Neural crest cell (in vitro differentiated cells): ENCODE results near the gene OSBPL6. TPM values are rescaled to one million over a fixed set of nuclear protein-coding genes. Genes with fewer than 3 reads are reported as not detected.

ENCODE experiments used
- DNase-seq: peaks from one replicate; pipeline ENCODE4 v3.0.0; 2021; ENCODE audit warnings: low read depth, mixed read lengths, low spot score
- H3K27ac Mint-ChIP-seq: one replicate; pipeline ENCODE4 v1.8.0; 2021; ENCODE audit warnings: mild to moderate bottlenecking, mixed read lengths; ENCODE audit not compliant: unreplicated experiment
- H3K27me3 Mint-ChIP-seq: 2 replicates; pipeline ENCODE4 v1.8.0; 2021; ENCODE audit warnings: low read depth, mild to moderate bottlenecking, mixed read lengths
- H3K36me3 Mint-ChIP-seq: 2 replicates; pipeline ENCODE4 v1.8.0; 2021; ENCODE audit warnings: low read depth, mild to moderate bottlenecking, mixed read lengths
- H3K4me1 Mint-ChIP-seq: 2 replicates; pipeline ENCODE4 v1.8.0; 2021; ENCODE audit warnings: mixed read lengths
- H3K4me3 Mint-ChIP-seq: one replicate; pipeline ENCODE4 v1.8.0; 2021; ENCODE audit warnings: mild to moderate bottlenecking, mixed read lengths
- H3K9me3 Mint-ChIP-seq: 2 replicates; pipeline ENCODE4 v1.8.0; 2021; ENCODE audit warnings: mixed read lengths
- CTCF ChIP-seq: fragments of 200-600 bp; sonication (generic); conservative IDR thresholded peaks from 2 replicates; pipeline ENCODE4 v1.5.0; 2021; ENCODE audit warnings: antibody characterized with exemption, mild to moderate bottlenecking
- total RNA-seq: library from RNA; stranded (reverse); gene quantifications from 2 replicates; pipeline ENCODE4 v1.2.1, GENCODE V29; 2021

Gene OSBPL6
- total RNA-seq, 1 donor from 2014 or later, result 10.8 TPM

GRCh38 chr2:178324077-178324476, 129.8 kb downstream of the OSBPL6 start:
- H3K36me3 Mint-ChIP-seq, result no peaks in the 10 kb centered on the region
- no peaks in the 10 kb centered on the region for H3K4me1 Mint-ChIP-seq
- no peak overlapping the region for H3K4me3 Mint-ChIP-seq
- TF ChIP-seq CTCF, result no peak
- H3K9me3 Mint-ChIP-seq, result no peaks in the 10 kb centered on the region
- H3K27me3 Mint-ChIP-seq, result no peaks in the 10 kb centered on the region
- no peak overlapping the region for H3K27ac Mint-ChIP-seq
- DNase-seq, result no peak

GRCh38 chr2:178325268-178325667, 131.0 kb downstream of the OSBPL6 start:
- no peak for TF ChIP-seq CTCF
- no peak for DNase-seq
- H3K27ac Mint-ChIP-seq, result no peak overlapping the region
- no peaks in the 10 kb centered on the region for H3K36me3 Mint-ChIP-seq
- no peaks in the 10 kb centered on the region for H3K9me3 Mint-ChIP-seq
- no peaks in the 10 kb centered on the region for H3K27me3 Mint-ChIP-seq
- peaks cover 1% of the 10 kb centered on the region for H3K4me1 Mint-ChIP-seq
- no peak overlapping the region for H3K4me3 Mint-ChIP-seq

- Mint-ChIP-seq H3K36me3 (no peaks in the 10 kb centered on the region), H3K27me3 (no peaks in the 10 kb centered on the region), H3K9me3 (no peaks in the 10 kb centered on the region), H3K4me3 (no peak overlapping the region), H3K4me1 (peaks cover 7% of the 10 kb centered on the region), H3K27ac (peak overlapping the region; percentile 27)
- no peak for DNase-seq
- no peak for TF ChIP-seq CTCF
Measured at GRCh38 chr2:178327516-178327915, 133.2 kb downstream of the OSBPL6 start.

- Mint-ChIP-seq H3K27ac (no peak overlapping the region), H3K9me3 (no peaks in the 10 kb centered on the region), H3K4me1 (peaks cover 7% of the 10 kb centered on the region), H3K4me3 (no peak overlapping the region), H3K27me3 (no peaks in the 10 kb centered on the region), H3K36me3 (no peaks in the 10 kb centered on the region)
- no peak for TF ChIP-seq CTCF
- DNase-seq, result no peak
Measured at GRCh38 chr2:178328037-178328436, 133.7 kb downstream of the OSBPL6 start.

GRCh38 chr2:178330175-178331017, 136.1 kb downstream of the OSBPL6 start:
- Mint-ChIP-seq H3K4me3 (no peak overlapping the region), H3K4me1 (peaks cover 7% of the 10 kb centered on the region), H3K27me3 (no peaks in the 10 kb centered on the region), H3K27ac (no peak overlapping the region), H3K9me3 (no peaks in the 10 kb centered on the region), H3K36me3 (no peaks in the 10 kb centered on the region)
- no peak for TF ChIP-seq CTCF
- DNase-seq, result no peak
